Osteoblast (primary cell): Measurements from ENCODE around the gene OR5K1. TPM values are rescaled to one million over a fixed set of nuclear protein-coding genes. Genes with fewer than 3 reads are reported as not detected.

Experiments
- DNase-seq: peaks from one replicate; pipeline ENCODE4 v3.0.0; 2011; ENCODE audit warnings: low spot score, mixed read lengths; ENCODE audit not compliant: insufficient read length; ENCODE audit errors: missing footprints
- H2AFZ ChIP-seq: 2 replicates; pipeline ENCODE4 v1.6.0; 2011; ENCODE audit warnings: mild to moderate bottlenecking, low read length
- H3K27ac ChIP-seq: 2 replicates; pipeline ENCODE4 v1.5.1; 2011; ENCODE audit warnings: mild to moderate bottlenecking, low read depth, low read length, moderate library complexity
- H3K27me3 ChIP-seq: 2 replicates; pipeline ENCODE4 v1.6.0; 2012; ENCODE audit warnings: mild to moderate bottlenecking, control low read depth, inconsistent platforms, low read length, moderate library complexity; ENCODE audit not compliant: insufficient read depth
- H3K36me3 ChIP-seq: 2 replicates; pipeline ENCODE4 v1.5.1; 2011; ENCODE audit warnings: mild to moderate bottlenecking, low read length, control low read depth, moderate library complexity; ENCODE audit not compliant: insufficient read depth
- H3K4me1 ChIP-seq: 2 replicates; pipeline ENCODE4 v1.5.1; 2011; ENCODE audit warnings: mild to moderate bottlenecking, low read length, control low read depth, moderate library complexity; ENCODE audit not compliant: insufficient read depth
- H3K4me2 ChIP-seq: 2 replicates; pipeline ENCODE4 v1.6.0; 2011; ENCODE audit warnings: mild to moderate bottlenecking, low read length; ENCODE audit not compliant: insufficient read depth
- H3K4me3 ChIP-seq: fragments of 200-600 bp; sonication (generic); 3 replicates; pipeline ENCODE4 v1.5.1; 2012; ENCODE audit warnings: mild to moderate bottlenecking, low read length, inconsistent platforms; ENCODE audit not compliant: insufficient read depth
- H3K79me2 ChIP-seq: 2 replicates; pipeline ENCODE4 v1.6.0; 2012; ENCODE audit warnings: mild to moderate bottlenecking, low read length, control low read depth, inconsistent platforms; ENCODE audit not compliant: insufficient read depth
- H3K9me3 ChIP-seq: 2 replicates; pipeline ENCODE4 v1.5.1; 2011; ENCODE audit warnings: low read depth, low read length, control low read depth
- H4K20me1 ChIP-seq: 2 replicates; pipeline ENCODE4 v1.6.0; 2012; ENCODE audit warnings: mild to moderate bottlenecking, low read length, control low read depth; ENCODE audit not compliant: insufficient read depth
- total RNA-seq: library from RNA; depleted of rRNA; stranded (reverse); fragments of >200 nt; gene quantifications from 2 replicates; pipeline ENCODE4 v1.2.3, GENCODE V29; 2012
- TF ChIP-seq, protein P1 (sequence below): IDR thresholded peaks from 2 replicates; pipeline ENCODE4 v1.5.1; 2011; ENCODE audit warnings: mild to moderate bottlenecking, low read depth, low read length, moderate library complexity; ENCODE audit errors: extremely low read depth

OR5K1 gene
- total RNA-seq, 1 donor: not detected

GRCh38 chr3:98453827-98454226 is 9.2 kb upstream of the OR5K1 start:
- no peaks in the 10 kb centered on the region for H3K4me1 ChIP-seq
- no peak for DNase-seq
- no peak overlapping the region for H3K4me3 ChIP-seq
- H4K20me1 ChIP-seq: no peaks in the 10 kb centered on the region
- H3K4me2 ChIP-seq: no peak overlapping the region
- no peaks in the 10 kb centered on the region for H3K36me3 ChIP-seq
- H3K9me3 ChIP-seq: no peaks in the 10 kb centered on the region
- no peaks in the 10 kb centered on the region for H3K27me3 ChIP-seq
- H3K79me2 ChIP-seq: no peaks in the 10 kb centered on the region
- no peak overlapping the region for H2AFZ ChIP-seq
- TF ChIP-seq, protein P1, sequence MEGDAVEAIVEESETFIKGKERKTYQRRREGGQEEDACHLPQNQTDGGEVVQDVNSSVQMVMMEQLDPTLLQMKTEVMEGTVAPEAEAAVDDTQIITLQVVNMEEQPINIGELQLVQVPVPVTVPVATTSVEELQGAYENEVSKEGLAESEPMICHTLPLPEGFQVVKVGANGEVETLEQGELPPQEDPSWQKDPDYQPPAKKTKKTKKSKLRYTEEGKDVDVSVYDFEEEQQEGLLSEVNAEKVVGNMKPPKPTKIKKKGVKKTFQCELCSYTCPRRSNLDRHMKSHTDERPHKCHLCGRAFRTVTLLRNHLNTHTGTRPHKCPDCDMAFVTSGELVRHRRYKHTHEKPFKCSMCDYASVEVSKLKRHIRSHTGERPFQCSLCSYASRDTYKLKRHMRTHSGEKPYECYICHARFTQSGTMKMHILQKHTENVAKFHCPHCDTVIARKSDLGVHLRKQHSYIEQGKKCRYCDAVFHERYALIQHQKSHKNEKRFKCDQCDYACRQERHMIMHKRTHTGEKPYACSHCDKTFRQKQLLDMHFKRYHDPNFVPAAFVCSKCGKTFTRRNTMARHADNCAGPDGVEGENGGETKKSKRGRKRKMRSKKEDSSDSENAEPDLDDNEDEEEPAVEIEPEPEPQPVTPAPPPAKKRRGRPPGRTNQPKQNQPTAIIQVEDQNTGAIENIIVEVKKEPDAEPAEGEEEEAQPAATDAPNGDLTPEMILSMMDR: no peak
- no peak overlapping the region for H3K27ac ChIP-seq

DNA sequence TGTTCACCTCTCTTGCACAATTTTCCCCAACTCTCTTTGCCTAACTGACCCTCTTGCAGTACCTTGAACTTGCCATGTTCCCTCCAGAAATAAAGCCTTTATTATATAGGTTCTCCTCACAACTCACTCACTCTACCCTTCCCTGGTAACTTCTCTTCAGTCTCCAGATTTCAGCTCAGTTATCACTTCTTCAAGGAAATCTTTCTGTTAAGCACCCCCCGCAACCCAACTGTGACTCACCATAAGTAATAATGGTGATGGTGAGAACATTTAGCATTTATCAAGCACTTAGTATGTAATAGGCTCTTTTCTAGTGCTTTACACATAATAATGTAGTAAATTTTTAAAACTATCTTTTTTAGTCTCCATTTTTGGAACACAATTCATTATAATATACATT is 8.1 kb upstream of the OR5K1 start:
- DNase-seq: no peak
- no peak overlapping the region for H3K4me2 ChIP-seq
- H3K4me3 ChIP-seq: no peak overlapping the region
- TF ChIP-seq, protein P1: no peak
- no peak overlapping the region for H3K27ac ChIP-seq
- no peaks in the 10 kb centered on the region for H3K4me1 ChIP-seq
- no peaks in the 10 kb centered on the region for H4K20me1 ChIP-seq
- H3K79me2 ChIP-seq: no peaks in the 10 kb centered on the region
- H3K9me3 ChIP-seq: no peaks in the 10 kb centered on the region
- H3K36me3 ChIP-seq: no peaks in the 10 kb centered on the region
- no peak overlapping the region for H2AFZ ChIP-seq
- H3K27me3 ChIP-seq: no peaks in the 10 kb centered on the region

DNA sequence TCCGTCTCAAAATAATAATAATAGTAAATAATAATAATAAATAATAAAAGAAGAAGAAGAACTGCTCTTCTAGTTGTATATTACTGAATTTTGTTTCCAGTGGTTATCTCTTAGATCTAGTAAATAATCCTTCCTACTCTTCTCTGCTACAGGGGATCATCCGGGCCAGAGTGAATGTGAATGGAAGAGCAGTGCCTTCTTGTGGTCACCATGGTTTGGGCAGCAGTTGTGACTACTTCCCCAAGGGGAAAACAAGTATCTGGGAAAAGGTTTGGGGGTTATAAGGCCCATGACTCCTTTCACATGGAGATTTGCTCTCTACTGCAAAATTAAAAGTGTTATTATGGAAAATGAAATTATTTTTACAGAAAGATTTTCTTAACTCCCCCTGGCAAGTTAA is 5.5 kb upstream of the OR5K1 start:
- Histone ChIP-seq H4K20me1 (no peaks in the 10 kb centered on the region), H2AFZ (no peak overlapping the region), H3K4me3 (no peak overlapping the region), H3K4me2 (no peak overlapping the region), H3K36me3 (no peaks in the 10 kb centered on the region), H3K27ac (no peak overlapping the region), H3K79me2 (no peaks in the 10 kb centered on the region), H3K27me3 (no peaks in the 10 kb centered on the region), H3K9me3 (no peaks in the 10 kb centered on the region), H3K4me1 (no peaks in the 10 kb centered on the region)
- no peak for DNase-seq
- TF ChIP-seq, protein P1: no peak

DNA sequence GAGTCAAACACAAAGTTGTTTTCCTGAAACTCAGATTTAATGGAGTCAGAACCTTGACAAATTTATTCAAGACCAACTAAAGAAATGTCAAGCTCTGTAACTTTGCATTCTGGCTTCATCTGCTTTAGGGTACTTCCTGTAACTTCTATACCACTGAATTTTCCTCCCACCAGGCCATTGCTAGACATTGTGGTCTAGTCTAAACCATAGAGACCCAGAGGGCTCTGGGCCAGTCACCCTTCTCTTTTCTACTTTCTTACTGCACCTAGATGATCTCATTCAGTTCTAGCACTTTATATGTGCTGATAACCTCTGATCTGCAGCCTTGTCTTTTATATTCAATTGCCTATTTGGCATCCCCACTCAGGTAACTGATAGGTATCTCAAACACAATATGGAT is 2.8 kb upstream of the OR5K1 start:
- Histone ChIP-seq H3K36me3 (no peaks in the 10 kb centered on the region), H2AFZ (no peak overlapping the region), H3K79me2 (no peaks in the 10 kb centered on the region), H3K27me3 (no peaks in the 10 kb centered on the region), H3K4me1 (no peaks in the 10 kb centered on the region), H3K4me3 (no peak overlapping the region), H3K9me3 (no peaks in the 10 kb centered on the region), H4K20me1 (no peaks in the 10 kb centered on the region), H3K4me2 (no peak overlapping the region), H3K27ac (no peak overlapping the region)
- DNase-seq: no peak
- TF ChIP-seq, protein P1: no peak
